ENCODE measurements around the gene SDK1.
"Not testable (repeated sequence)": the region's sequence is repeated elsewhere in the genome, so short reads cannot be mapped to it uniquely, and the experiment has no call there.

SDK1 gene

DNA sequence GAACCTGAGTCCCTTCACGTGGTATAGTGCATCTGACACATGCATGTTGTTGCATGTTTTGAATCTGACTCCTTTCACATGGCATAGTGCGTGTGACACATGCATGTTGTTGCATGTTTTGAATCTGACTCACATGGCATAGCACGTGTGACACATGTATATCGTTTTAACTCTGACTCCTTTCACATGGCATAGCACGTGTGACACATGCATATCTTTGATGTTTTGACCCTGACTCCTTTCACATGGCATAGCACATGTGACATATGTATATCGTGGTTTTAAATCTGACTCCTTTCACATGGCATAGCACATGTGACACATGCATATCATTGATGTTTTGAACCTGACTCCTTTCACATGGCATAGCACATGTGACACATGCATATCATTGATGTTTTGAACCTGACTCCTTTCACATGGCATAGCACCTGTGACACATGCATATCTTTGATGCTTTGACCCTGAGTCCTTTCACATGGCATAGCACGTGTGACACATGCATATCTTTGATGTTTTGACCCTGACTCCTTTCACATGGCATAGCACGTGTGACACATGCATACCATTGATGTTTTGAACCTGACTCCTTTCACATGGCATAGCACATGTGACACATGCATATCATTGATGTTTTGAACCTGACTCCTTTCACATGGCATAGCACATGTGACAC lies 454.9 kb downstream of the SDK1 start:
- not testable (repeated sequence) for H3K27me3 ChIP-seq (ENCODE audit: control insufficient read depth in 1 of 2, insufficient read depth in 2 of 2, low read length in 2 of 2); H3K9ac ChIP-seq (ENCODE audit: low read length); H3K4me1 ChIP-seq (ENCODE audit: insufficient read depth, low read length); H3K36me3 ChIP-seq (ENCODE audit: insufficient read depth, low read length); H3K9me3 ChIP-seq (ENCODE audit: low read length); H3K4me3 ChIP-seq (ENCODE audit: low read depth in 1 of 2, low read length in 2 of 2); H3K27ac ChIP-seq (ENCODE audit: low read depth, low read length)

DNA sequence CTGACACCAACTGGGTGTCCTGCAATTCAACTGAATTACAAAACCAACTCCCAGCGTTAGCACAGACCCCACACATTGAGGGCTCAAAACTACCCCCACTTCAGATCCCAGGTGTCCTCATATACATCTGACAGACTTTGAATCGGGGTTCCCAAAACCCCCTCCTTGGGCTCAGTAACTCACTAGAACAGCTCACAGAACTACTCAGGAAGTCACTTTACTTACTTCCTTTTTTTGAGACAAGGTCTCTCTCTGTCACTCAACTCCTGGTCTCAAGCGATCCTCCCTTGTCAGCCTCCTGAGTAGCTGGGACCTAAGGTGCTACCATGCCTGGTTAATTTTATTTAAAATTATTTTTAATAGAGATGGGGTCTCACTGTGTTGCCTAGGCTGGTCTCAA lies 456.0 kb downstream of the SDK1 start:
- Histone ChIP-seq H3K36me3 (ENCODE audit: insufficient read depth, low read length) (no peaks in the 10 kb centered on the region), H3K9ac (ENCODE audit: low read length) (no peak overlapping the region), H3K9me3 (ENCODE audit: low read length) (no peaks in the 10 kb centered on the region), H3K27ac (ENCODE audit: low read depth, low read length) (no peak overlapping the region), H3K27me3 (ENCODE audit: control insufficient read depth in 1 of 2, insufficient read depth in 2 of 2, low read length in 2 of 2) (no peaks in the 10 kb centered on the region), H3K4me3 (ENCODE audit: low read depth in 1 of 2, low read length in 2 of 2) (no peak overlapping the region), H3K4me1 (ENCODE audit: insufficient read depth, low read length) (peaks cover 6% of the 10 kb centered on the region)

DNA sequence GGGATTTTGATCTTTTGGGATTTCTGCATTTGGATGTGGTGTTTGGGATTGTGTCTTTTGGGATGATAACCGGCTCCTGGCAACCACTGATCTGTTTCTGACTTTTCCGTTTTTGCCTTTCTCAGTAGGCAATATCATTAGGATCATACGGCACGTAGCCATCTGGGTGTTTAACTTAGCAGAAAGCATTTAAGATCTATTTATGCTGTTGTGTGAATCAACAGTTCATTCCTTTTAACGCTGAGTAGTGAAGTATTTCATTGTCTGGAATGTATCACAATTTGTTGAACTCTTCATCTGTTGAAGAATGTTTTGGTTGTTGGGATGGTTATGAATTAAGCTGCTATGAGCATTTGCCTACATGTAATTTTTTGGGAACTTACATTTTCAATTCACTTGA lies 459.6 kb downstream of the SDK1 start:
- no peak overlapping the region for H3K9ac ChIP-seq (ENCODE audit: low read length)
- no peak overlapping the region for H3K4me3 ChIP-seq (ENCODE audit: low read depth in 1 of 2, low read length in 2 of 2)
- no peaks in the 10 kb centered on the region for H3K9me3 ChIP-seq (ENCODE audit: low read length)
- no peaks in the 10 kb centered on the region for H3K36me3 ChIP-seq (ENCODE audit: insufficient read depth, low read length)
- H3K4me1 ChIP-seq (ENCODE audit: insufficient read depth, low read length): peaks cover 6% of the 10 kb centered on the region
- no peaks in the 10 kb centered on the region for H3K27me3 ChIP-seq (ENCODE audit: control insufficient read depth in 1 of 2, insufficient read depth in 2 of 2, low read length in 2 of 2)
- H3K27ac ChIP-seq (ENCODE audit: low read depth, low read length): no peak overlapping the region

DNA sequence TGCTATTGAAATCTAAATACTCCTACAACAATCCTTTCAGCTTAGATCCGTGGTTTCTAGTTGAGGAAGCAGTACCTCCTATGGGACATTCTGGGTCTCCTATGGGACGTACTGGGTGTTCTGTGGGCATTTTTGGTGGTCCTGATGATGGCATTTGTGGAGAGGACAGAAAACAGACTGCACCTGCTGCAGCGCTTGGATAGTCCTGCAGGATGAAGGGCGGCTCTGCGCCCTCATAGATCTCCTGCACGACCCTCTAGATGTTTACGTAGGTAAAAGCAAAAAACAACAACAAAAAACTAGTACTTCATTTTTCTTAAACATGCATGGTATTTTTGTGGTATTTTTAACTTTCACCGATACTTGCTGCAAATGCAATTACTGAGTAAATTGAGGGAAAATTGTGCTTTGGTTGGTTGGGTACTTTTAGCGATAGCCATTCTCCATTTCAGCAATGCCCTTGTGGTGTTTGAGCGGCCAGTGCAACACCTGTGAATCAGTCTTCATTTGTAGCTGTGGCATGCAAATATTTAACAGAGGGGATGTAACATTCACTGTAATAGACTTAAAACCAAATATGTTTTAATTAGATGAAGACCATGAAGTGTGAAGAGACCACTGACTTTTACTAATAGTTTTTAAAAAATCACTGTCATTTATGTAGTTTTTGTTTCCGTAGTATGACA lies 461.2 kb downstream of the SDK1 start:
- Histone ChIP-seq H3K27me3 (ENCODE audit: control insufficient read depth in 1 of 2, insufficient read depth in 2 of 2, low read length in 2 of 2) (no peaks in the 10 kb centered on the region), H3K4me3 (ENCODE audit: low read depth in 1 of 2, low read length in 2 of 2) (no peak overlapping the region), H3K4me1 (ENCODE audit: insufficient read depth, low read length) (peaks cover 6% of the 10 kb centered on the region), H3K9ac (ENCODE audit: low read length) (no peak overlapping the region), H3K9me3 (ENCODE audit: low read length) (no peaks in the 10 kb centered on the region), H3K36me3 (ENCODE audit: insufficient read depth, low read length) (no peaks in the 10 kb centered on the region), H3K27ac (ENCODE audit: low read depth, low read length) (no peak overlapping the region)

DNA sequence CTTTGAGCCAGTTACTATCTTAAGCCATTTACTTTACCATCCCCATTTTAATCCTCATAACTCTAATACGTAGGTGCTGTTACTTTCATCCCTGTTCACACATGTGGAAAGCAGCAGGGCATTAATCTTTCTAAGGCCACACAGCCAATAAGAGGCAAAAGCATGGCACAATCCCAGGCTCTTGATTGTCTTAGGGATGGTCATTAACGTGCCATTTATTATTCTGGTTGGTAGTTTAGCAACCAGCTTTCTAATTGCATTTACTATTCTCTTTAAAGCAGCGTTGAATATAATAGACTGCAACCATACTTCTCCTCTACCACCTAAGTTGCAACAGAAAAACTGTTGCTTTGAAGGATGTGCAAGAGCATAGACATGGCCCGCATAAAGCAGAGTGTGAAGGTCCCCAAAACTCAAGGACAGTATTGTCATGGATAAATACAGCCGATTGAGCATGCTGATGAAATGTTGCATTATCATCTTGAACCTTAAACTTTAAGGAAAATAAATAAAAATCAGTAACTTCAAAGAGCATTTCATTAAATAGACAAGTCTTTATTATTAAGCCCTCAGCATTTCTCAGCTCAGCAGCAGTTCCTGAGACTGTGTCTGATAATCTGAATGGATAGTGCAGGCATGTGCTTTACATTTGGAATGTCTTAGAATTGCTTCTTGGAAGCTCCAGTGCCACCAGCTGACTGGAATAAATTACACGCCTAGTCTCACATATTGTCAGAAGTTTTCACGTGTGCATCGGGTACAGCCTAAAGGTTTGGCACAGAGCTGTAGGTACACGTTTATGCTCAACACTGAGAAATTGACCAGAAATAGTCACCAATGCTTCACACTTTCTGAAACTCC lies 467.1 kb downstream of the SDK1 start:
- H3K4me1 ChIP-seq (ENCODE audit: insufficient read depth, low read length): no peaks in the 10 kb centered on the region
- H3K9me3 ChIP-seq (ENCODE audit: low read length): no peaks in the 10 kb centered on the region
- H3K36me3 ChIP-seq (ENCODE audit: insufficient read depth, low read length): no peaks in the 10 kb centered on the region
- no peak overlapping the region for H3K27ac ChIP-seq (ENCODE audit: low read depth, low read length)
- H3K4me3 ChIP-seq (ENCODE audit: low read depth in 1 of 2, low read length in 2 of 2): no peak overlapping the region
- no peak overlapping the region for H3K9ac ChIP-seq (ENCODE audit: low read length)
- H3K27me3 ChIP-seq (ENCODE audit: control insufficient read depth in 1 of 2, insufficient read depth in 2 of 2, low read length in 2 of 2): no peaks in the 10 kb centered on the region

DNA sequence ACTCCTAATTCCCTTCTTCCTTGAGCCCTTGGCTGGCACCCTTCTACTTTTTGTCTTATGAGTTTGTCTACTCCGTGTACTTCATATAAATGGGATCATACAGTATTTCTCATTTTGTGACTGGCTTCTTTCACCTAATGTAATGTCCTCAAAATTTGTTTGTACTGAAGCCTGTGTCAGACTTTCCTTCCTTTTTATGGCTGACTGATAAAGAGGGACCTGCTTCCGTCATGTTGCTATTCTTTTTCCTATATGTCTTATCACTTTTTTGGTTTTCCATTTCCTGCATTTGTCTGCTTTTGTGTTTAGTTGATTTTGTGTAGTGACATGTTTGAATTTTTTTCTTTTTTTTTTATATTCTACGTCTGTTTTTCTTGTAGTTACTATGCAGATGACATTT lies 470.9 kb downstream of the SDK1 start:
- H3K27ac ChIP-seq (ENCODE audit: low read depth, low read length): no peak overlapping the region
- no peak overlapping the region for H3K4me3 ChIP-seq (ENCODE audit: low read depth in 1 of 2, low read length in 2 of 2)
- no peaks in the 10 kb centered on the region for H3K36me3 ChIP-seq (ENCODE audit: insufficient read depth, low read length)
- no peak overlapping the region for H3K9ac ChIP-seq (ENCODE audit: low read length)
- H3K4me1 ChIP-seq (ENCODE audit: insufficient read depth, low read length): no peaks in the 10 kb centered on the region
- H3K27me3 ChIP-seq (ENCODE audit: control insufficient read depth in 1 of 2, insufficient read depth in 2 of 2, low read length in 2 of 2): no peaks in the 10 kb centered on the region
- no peaks in the 10 kb centered on the region for H3K9me3 ChIP-seq (ENCODE audit: low read length)

DNA sequence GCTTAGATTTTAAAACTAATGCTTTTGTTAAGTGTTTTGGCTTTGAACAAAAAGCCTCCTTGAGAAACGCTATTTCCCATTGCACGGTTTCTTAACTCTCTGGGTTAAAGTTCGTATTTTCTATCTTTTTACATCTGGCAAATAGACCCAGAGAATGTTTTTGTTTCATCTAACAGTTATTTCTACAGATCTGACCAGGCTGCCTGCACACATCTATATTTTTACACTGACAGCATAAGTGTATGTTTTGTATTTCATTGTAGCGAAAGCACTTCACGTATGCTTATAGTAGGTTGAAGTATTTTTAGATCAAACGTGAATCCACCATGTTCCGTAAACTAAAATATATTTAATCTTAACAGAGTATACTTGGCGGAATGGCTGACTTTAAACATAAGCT lies 477.3 kb downstream of the SDK1 start:
- H3K4me3 ChIP-seq (ENCODE audit: low read depth in 1 of 2, low read length in 2 of 2): no peak overlapping the region
- no peaks in the 10 kb centered on the region for H3K4me1 ChIP-seq (ENCODE audit: insufficient read depth, low read length)
- H3K36me3 ChIP-seq (ENCODE audit: insufficient read depth, low read length): no peaks in the 10 kb centered on the region
- no peak overlapping the region for H3K9ac ChIP-seq (ENCODE audit: low read length)
- H3K9me3 ChIP-seq (ENCODE audit: low read length): no peaks in the 10 kb centered on the region
- no peaks in the 10 kb centered on the region for H3K27me3 ChIP-seq (ENCODE audit: control insufficient read depth in 1 of 2, insufficient read depth in 2 of 2, low read length in 2 of 2)
- H3K27ac ChIP-seq (ENCODE audit: low read depth, low read length): no peak overlapping the region

DNA sequence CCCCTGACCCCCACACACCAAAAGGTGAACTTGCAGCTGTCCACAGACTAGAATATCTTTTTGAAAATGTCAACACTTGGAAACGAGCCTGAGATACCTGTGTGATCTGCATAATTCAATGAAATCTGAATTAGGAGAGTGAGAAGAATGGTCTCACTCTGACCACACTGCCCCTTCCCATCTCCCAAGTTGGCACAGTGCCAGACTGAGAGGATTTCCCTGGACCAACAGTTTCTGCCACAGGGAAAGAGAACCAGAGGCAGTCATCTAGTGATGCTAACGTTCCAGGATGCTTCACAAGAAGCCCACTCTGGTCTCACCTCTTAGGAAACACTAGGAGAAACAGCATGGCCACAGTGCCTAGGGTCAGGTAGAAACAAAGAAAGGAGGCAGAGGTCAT lies 479.0 kb downstream of the SDK1 start:
- Histone ChIP-seq H3K9ac (ENCODE audit: low read length) (no peak overlapping the region), H3K36me3 (ENCODE audit: insufficient read depth, low read length) (no peaks in the 10 kb centered on the region), H3K27ac (ENCODE audit: low read depth, low read length) (no peak overlapping the region), H3K4me3 (ENCODE audit: low read depth in 1 of 2, low read length in 2 of 2) (no peak overlapping the region), H3K9me3 (ENCODE audit: low read length) (no peaks in the 10 kb centered on the region), H3K4me1 (ENCODE audit: insufficient read depth, low read length) (no peaks in the 10 kb centered on the region), H3K27me3 (ENCODE audit: control insufficient read depth in 1 of 2, insufficient read depth in 2 of 2, low read length in 2 of 2) (no peaks in the 10 kb centered on the region)

DNA sequence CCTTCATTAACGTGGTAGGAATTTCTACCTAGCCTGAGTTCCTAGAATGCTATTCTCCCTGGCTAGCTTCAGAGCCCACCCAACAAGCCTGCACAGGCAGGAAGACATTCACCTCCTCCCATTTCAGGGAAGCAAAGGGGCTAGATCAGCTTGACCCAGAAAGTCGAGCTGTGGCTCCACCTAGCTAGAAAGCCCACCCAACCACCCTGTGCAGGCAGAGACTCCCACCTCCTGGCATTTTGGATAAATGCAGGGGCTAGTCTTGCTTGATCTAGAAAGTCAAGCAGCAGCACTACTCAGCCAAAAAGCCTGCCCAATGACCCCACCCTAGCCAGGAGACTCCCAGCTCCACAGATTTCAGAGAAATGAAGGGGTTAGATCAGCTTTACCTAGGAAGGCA lies 479.5 kb downstream of the SDK1 start:
- H3K9ac ChIP-seq (ENCODE audit: low read length): no peak overlapping the region
- H3K36me3 ChIP-seq (ENCODE audit: insufficient read depth, low read length): no peaks in the 10 kb centered on the region
- H3K27ac ChIP-seq (ENCODE audit: low read depth, low read length): no peak overlapping the region
- no peaks in the 10 kb centered on the region for H3K9me3 ChIP-seq (ENCODE audit: low read length)
- H3K4me3 ChIP-seq (ENCODE audit: low read depth in 1 of 2, low read length in 2 of 2): no peak overlapping the region
- H3K4me1 ChIP-seq (ENCODE audit: insufficient read depth, low read length): no peaks in the 10 kb centered on the region
- H3K27me3 ChIP-seq (ENCODE audit: control insufficient read depth in 1 of 2, insufficient read depth in 2 of 2, low read length in 2 of 2): no peaks in the 10 kb centered on the region

DNA sequence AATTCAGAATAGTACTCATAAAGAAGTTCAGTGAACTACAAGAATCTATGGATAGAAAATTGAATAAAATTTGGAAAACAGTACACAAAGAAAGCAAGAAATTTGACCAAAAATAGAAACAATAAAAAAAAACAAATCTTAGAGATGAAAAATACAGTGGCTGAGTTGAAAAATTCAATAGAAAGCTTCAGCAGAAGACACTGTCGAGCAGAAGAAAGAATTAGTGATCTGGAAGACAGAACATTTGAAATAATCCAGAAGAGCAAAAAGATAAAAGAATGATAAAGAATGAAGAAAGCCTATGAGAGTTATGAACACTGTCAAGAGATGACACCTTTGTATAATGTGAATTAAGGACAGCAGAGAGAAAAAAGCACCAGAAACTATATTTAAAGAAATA lies 480.6 kb downstream of the SDK1 start:
- H3K36me3 ChIP-seq (ENCODE audit: insufficient read depth, low read length): no peaks in the 10 kb centered on the region
- H3K4me1 ChIP-seq (ENCODE audit: insufficient read depth, low read length): no peaks in the 10 kb centered on the region
- no peak overlapping the region for H3K27ac ChIP-seq (ENCODE audit: low read depth, low read length)
- no peaks in the 10 kb centered on the region for H3K27me3 ChIP-seq (ENCODE audit: control insufficient read depth in 1 of 2, insufficient read depth in 2 of 2, low read length in 2 of 2)
- no peak overlapping the region for H3K4me3 ChIP-seq (ENCODE audit: low read depth in 1 of 2, low read length in 2 of 2)
- no peak overlapping the region for H3K9ac ChIP-seq (ENCODE audit: low read length)
- H3K9me3 ChIP-seq (ENCODE audit: low read length): no peaks in the 10 kb centered on the region

DNA sequence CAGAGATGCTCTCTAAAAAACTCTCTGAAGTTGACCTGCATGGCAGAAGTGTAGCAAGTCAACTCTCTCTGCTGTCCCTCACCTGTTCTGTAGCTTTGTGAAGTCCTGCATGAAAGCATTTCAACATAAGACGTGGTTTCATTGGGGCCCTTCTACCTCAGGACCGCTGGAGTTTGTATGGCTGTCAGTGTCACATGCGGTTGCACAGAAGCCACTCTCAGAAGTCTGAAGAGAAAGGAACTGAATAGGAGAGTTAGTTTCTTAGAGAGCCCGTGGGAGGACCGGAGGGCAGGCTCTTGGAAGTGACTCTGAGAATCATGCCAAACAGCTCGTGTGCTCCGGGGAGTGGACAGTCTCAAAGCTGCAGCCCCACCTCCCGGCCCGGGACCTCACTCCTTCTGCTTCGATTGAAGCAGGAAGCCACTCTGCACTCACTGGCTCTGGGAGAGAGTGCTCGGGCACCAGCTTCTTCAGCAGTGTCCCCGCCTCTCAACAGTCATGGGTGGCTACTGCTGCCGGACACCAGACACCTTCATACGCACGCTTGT lies 486.7 kb downstream of the SDK1 start:
- Histone ChIP-seq H3K27ac (ENCODE audit: low read depth, low read length) (no peak overlapping the region), H3K9me3 (ENCODE audit: low read length) (no peaks in the 10 kb centered on the region), H3K27me3 (ENCODE audit: control insufficient read depth in 1 of 2, insufficient read depth in 2 of 2, low read length in 2 of 2) (no peaks in the 10 kb centered on the region), H3K9ac (ENCODE audit: low read length) (no peak overlapping the region), H3K4me3 (ENCODE audit: low read depth in 1 of 2, low read length in 2 of 2) (no peak overlapping the region), H3K36me3 (ENCODE audit: insufficient read depth, low read length) (no peaks in the 10 kb centered on the region), H3K4me1 (ENCODE audit: insufficient read depth, low read length) (no peaks in the 10 kb centered on the region)

Measured in muscle layer of colon (tissue), 2 donors.